Left lung (tissue), 10 donors: ENCODE measurements around the gene PTOV1. TPM values are rescaled to one million over a fixed set of nuclear protein-coding genes. Genes with fewer than 3 reads are reported as not detected.

ENCODE experiments used
- ATAC-seq: fragments of 200-7000 bp; cut with Tn5 transposase; one replicate; pipeline ENCODE4 v1.9.1; 2020; ENCODE audit warnings: moderate library complexity
- DNase-seq, 4 donors: peaks; one replicate each; pipeline ENCODE4 v3.0.0-alpha.2; 2013 to 2020
- H3K27ac ChIP-seq, 2 donors: fragments of 200-600 bp; sonication (generic) in 1 of 2; one replicate each; pipeline versions ENCODE4 v1.5.0 to v1.8.0; 2020 to 2021
- H3K27me3 ChIP-seq, 2 donors: fragments of 200-600 bp; sonication (generic) in 1 of 2; one replicate each; pipeline versions ENCODE4 v1.5.0 to v1.8.0; 2020 to 2021
- H3K36me3 ChIP-seq, 2 donors: fragments of 200-600 bp; sonication (generic) in 1 of 2; one replicate each; pipeline versions ENCODE4 v1.5.0 to v1.8.0; 2020 to 2021
- H3K4me1 ChIP-seq, 2 donors: fragments of 200-600 bp; one replicate each; pipeline ENCODE4 v1.8.0; 2021
- H3K4me3 ChIP-seq, 2 donors: fragments of 200-600 bp; sonication (generic) in 1 of 2; one replicate each; pipeline versions ENCODE4 v1.5.0 to v1.8.0; 2020 to 2021; ENCODE audit warnings: mild to moderate bottlenecking in 1 of 2
- H3K9me3 ChIP-seq, 2 donors: fragments of 200-600 bp; sonication (generic) in 1 of 2; one replicate each; pipeline versions ENCODE4 v1.5.0 to v1.8.0; 2020 to 2021
- CTCF ChIP-seq, 2 donors: fragments of 200-600 bp; sonication (generic) in 1 of 2; IDR thresholded peaks; one replicate each; pipeline versions ENCODE4 v1.5.0 to v1.8.0; 2021; ENCODE audit warnings: antibody characterized with exemption in 2 of 2
- intact Hi-C, 2 donors: fragments of 100-400 bp; cut with DNase I; formaldehyde crosslinking; loops; one replicate each; pipeline versions ENCODE4 v1.11.2 to v1.14.2; 2022
- polyA plus RNA-seq, 6 donors: library from polyadenylated mRNA; unstranded; fragments of 120-200 nt; gene quantifications; one replicate each; pipeline ENCODE4 v1.2.1, GENCODE V29; 2013; ENCODE audit not compliant: insufficient read length in 6 of 6
- total RNA-seq, 2 donors: library from RNA; stranded (reverse); fragmentation: NEBNext Ultra II Directional; extraction: Animal tissue kit (Norgen Biotek cat#: 25700); gene quantifications; one replicate each; pipeline ENCODE4 v1.2.1, GENCODE V29; 2021
- donor health status: DM: no; HTN: yes; CAD: no.
- donor health status: DM: no; HTN: no; CAD: no.

Gene PTOV1
- total and polyA plus RNA-seq, 8 donors, result 96.0 to 320 (median 275) TPM

GRCh38 chr19:49877020-49877878, 26.3 kb downstream of the PTOV1 start, which contains the start of the genes AKT1S1 and TBC1D17:
AKT1S1 (minus strand) TSS chr19:49877355; CDS start chr19:49873295, 4,060 bp downstream.
TBC1D17 (plus strand) TSS chr19:49877702; CDS start chr19:49877724, 22 bp downstream.
- Histone ChIP-seq H3K4me1 (peaks cover 0 to 37% of the 10 kb centered on the region in 2 donors), H3K27me3 (no peaks in the 10 kb centered on the region), H3K4me3 (peak within 1 kb of the TSS; percentile 82), H3K36me3 (peaks cover 0 to 51% of the 10 kb centered on the region in 2 donors), H3K9me3 (no peaks in the 10 kb centered on the region), H3K27ac (peak within 1 kb of the TSS; percentile 99 to 100)
- no peak for TF ChIP-seq CTCF (IDR thresholded peaks at IDR 0.05)
- intact Hi-C loops, result no loop called here
- ATAC-seq (peak; percentile 84), DNase-seq (peak; percentile 98 to 100 (median 100))

GRCh38 chr19:49877879-49878743, 27.2 kb downstream of the PTOV1 start:
- Histone ChIP-seq H3K27me3 (no peaks in the 10 kb centered on the region), H3K36me3 (peaks cover 0 to 51% of the 10 kb centered on the region in 2 donors), H3K4me3 (peak overlapping the region; percentile 61 to 82), H3K27ac (peak overlapping the region; percentile 99 to 100), H3K4me1 (peaks cover 0 to 37% of the 10 kb centered on the region in 2 donors), H3K9me3 (no peaks in the 10 kb centered on the region)
- DNase-seq (peak; percentile 99 to 100 (median 99)), ATAC-seq (peak; percentile 81)
- TF ChIP-seq CTCF (IDR thresholded peaks at IDR 0.05), result no peak
- intact Hi-C loops, result no loop called here

- Histone ChIP-seq H3K4me3 (peak overlapping the region in 1 of 2 donors; percentile 82), H3K4me1 (peaks cover 0 to 37% of the 10 kb centered on the region in 2 donors), H3K9me3 (no peaks in the 10 kb centered on the region), H3K27me3 (no peaks in the 10 kb centered on the region), H3K27ac (peak overlapping the region; percentile 99 to 100), H3K36me3 (peaks cover 0 to 56% of the 10 kb centered on the region in 2 donors)
- DNase-seq (no peak), ATAC-seq (no peak)
- intact Hi-C loops, result no loop called here
- TF ChIP-seq CTCF (IDR thresholded peaks at IDR 0.05), result no peak
Measured at GRCh38 chr19:49878744-49879070, 27.7 kb downstream of the PTOV1 start.

GRCh38 chr19:49879243-49879963, 28.4 kb downstream of the PTOV1 start:
- Histone ChIP-seq H3K27ac (no peak overlapping the region), H3K36me3 (peaks cover 0 to 58% of the 10 kb centered on the region in 2 donors), H3K4me3 (no peak overlapping the region), H3K9me3 (no peaks in the 10 kb centered on the region), H3K27me3 (no peaks in the 10 kb centered on the region), H3K4me1 (peaks cover 0 to 37% of the 10 kb centered on the region in 2 donors)
- intact Hi-C loops, result no loop called here
- no peak for TF ChIP-seq CTCF (IDR thresholded peaks at IDR 0.05)
- ATAC-seq (no peak), DNase-seq (peak in 1 of 4 donors; percentile 68)
